Measurements from ENCODE around the gene ZEB1.

Gene ZEB1

GRCh38 chr10:31280972-31281371, 38.0 kb upstream of the ZEB1 start:
- no peak overlapping the region for H3K4me3 ChIP-seq (replicated peaks; ENCODE audit: low read depth, low read length)
- no peak for DNase-seq (ENCODE audit: low read depth)
- TF ChIP-seq CTCF (IDR thresholded peaks at IDR 0.05; ENCODE audit: low read length, missing control alignments) = no peak

GRCh38 chr10:31288001-31288400, 31.0 kb upstream of the ZEB1 start:
- no peak for DNase-seq (ENCODE audit: low read depth)
- no peak overlapping the region for H3K4me3 ChIP-seq (replicated peaks; ENCODE audit: low read depth, low read length)
- TF ChIP-seq CTCF (IDR thresholded peaks at IDR 0.05; ENCODE audit: low read length, missing control alignments) = no peak

- no peak for TF ChIP-seq CTCF (IDR thresholded peaks at IDR 0.05; ENCODE audit: low read length, missing control alignments)
- no peak overlapping the region for H3K4me3 ChIP-seq (replicated peaks; ENCODE audit: low read depth, low read length)
- DNase-seq (ENCODE audit: low read depth) = no peak
Measured at GRCh38 chr10:31288962-31289361, 30.1 kb upstream of the ZEB1 start.

- DNase-seq (ENCODE audit: low read depth) = no peak
- no peak for TF ChIP-seq CTCF (IDR thresholded peaks at IDR 0.05; ENCODE audit: low read length, missing control alignments)
- H3K4me3 ChIP-seq (replicated peaks; ENCODE audit: low read depth, low read length) = no peak overlapping the region
Measured at GRCh38 chr10:31290386-31290785, 28.6 kb upstream of the ZEB1 start.

- no peak for TF ChIP-seq CTCF (IDR thresholded peaks at IDR 0.05; ENCODE audit: low read length, missing control alignments)
- no peak for DNase-seq (ENCODE audit: low read depth)
- H3K4me3 ChIP-seq (replicated peaks; ENCODE audit: low read depth, low read length) = no peak overlapping the region
Measured at GRCh38 chr10:31291123-31291522, 27.9 kb upstream of the ZEB1 start.

- TF ChIP-seq CTCF (IDR thresholded peaks at IDR 0.05; ENCODE audit: low read length, missing control alignments) = no peak
- H3K4me3 ChIP-seq (replicated peaks; ENCODE audit: low read depth, low read length) = no peak overlapping the region
- DNase-seq (ENCODE audit: low read depth) = no peak
Measured at GRCh38 chr10:31294558-31294957, 24.5 kb upstream of the ZEB1 start.

GRCh38 chr10:31296754-31297153, 22.3 kb upstream of the ZEB1 start:
- TF ChIP-seq CTCF (IDR thresholded peaks at IDR 0.05; ENCODE audit: low read length, missing control alignments) = no peak
- no peak for DNase-seq (ENCODE audit: low read depth)

More at GRCh38 chr10:31296754-31297153, 22.3 kb upstream of the ZEB1 start:
- H3K4me3 ChIP-seq (replicated peaks; ENCODE audit: low read depth, low read length) = no peak overlapping the region

Data from fibroblast of pulmonary artery (primary cell).